ENCODE results near the gene SLC1A1.

Gene SLC1A1

GRCh38 chr9:4489919-4490704 lies at the start of gene SLC1A1:
Gene SLC1A1, plus strand, starts transcription at chr9:4490468. Its CDS starts 212 bp downstream, at chr9:4490680.
- no peak for DNase-seq (ENCODE audit: low read depth in 2 of 2)

- DNase-seq (ENCODE audit: low read depth in 2 of 2): no peak
Measured at GRCh38 chr9:4442806-4443205, 47.5 kb upstream of the SLC1A1 start.

- DNase-seq (ENCODE audit: low read depth in 2 of 2): no peak
Measured at GRCh38 chr9:4443439-4443838, 46.8 kb upstream of the SLC1A1 start.

- DNase-seq (ENCODE audit: low read depth in 2 of 2): no peak
Measured at GRCh38 chr9:4461437-4461836, 28.8 kb upstream of the SLC1A1 start.

GRCh38 chr9:4463824-4464223 lies 26.4 kb upstream of the SLC1A1 start:
- no peak for DNase-seq (ENCODE audit: low read depth in 2 of 2)

- no peak for DNase-seq (ENCODE audit: low read depth in 2 of 2)
Measured at GRCh38 chr9:4464911-4465513, 25.3 kb upstream of the SLC1A1 start.

- no peak for DNase-seq (ENCODE audit: low read depth in 2 of 2)
Measured at GRCh38 chr9:4465910-4466309, 24.4 kb upstream of the SLC1A1 start.

GRCh38 chr9:4475301-4475700 lies 15.0 kb upstream of the SLC1A1 start:
- no peak for DNase-seq (ENCODE audit: low read depth in 2 of 2)

GRCh38 chr9:4486176-4486575 lies 4.1 kb upstream of the SLC1A1 start:
- no peak for DNase-seq (ENCODE audit: low read depth in 2 of 2)

- DNase-seq (ENCODE audit: low read depth in 2 of 2): no peak
Measured at GRCh38 chr9:4489562-4489918, 728 bp upstream of the SLC1A1 start.

GRCh38 chr9:4490705-4491625 lies 697 bp downstream of the SLC1A1 start:
- no peak for DNase-seq (ENCODE audit: low read depth in 2 of 2)

- DNase-seq (ENCODE audit: low read depth in 2 of 2): no peak
Measured at GRCh38 chr9:4491626-4491975, 1.3 kb downstream of the SLC1A1 start.

GRCh38 chr9:4494332-4494731 lies 4.1 kb downstream of the SLC1A1 start:
- no peak for DNase-seq (ENCODE audit: low read depth in 2 of 2)

GRCh38 chr9:4494806-4495205 lies 4.5 kb downstream of the SLC1A1 start:
- DNase-seq (ENCODE audit: low read depth in 2 of 2): no peak

GRCh38 chr9:4495537-4495936 lies 5.3 kb downstream of the SLC1A1 start:
- DNase-seq (ENCODE audit: low read depth in 2 of 2): no peak

GRCh38 chr9:4496497-4496896 lies 6.2 kb downstream of the SLC1A1 start:
- DNase-seq (ENCODE audit: low read depth in 2 of 2): no peak

- no peak for DNase-seq (ENCODE audit: low read depth in 2 of 2)
Measured at GRCh38 chr9:4497395-4497794, 7.1 kb downstream of the SLC1A1 start.

- DNase-seq (ENCODE audit: low read depth in 2 of 2): no peak
Measured at GRCh38 chr9:4497855-4498254, 7.6 kb downstream of the SLC1A1 start.

GRCh38 chr9:4499917-4500316 lies 9.6 kb downstream of the SLC1A1 start:
- no peak for DNase-seq (ENCODE audit: low read depth in 2 of 2)

GRCh38 chr9:4501147-4501507 lies 10.9 kb downstream of the SLC1A1 start:
- DNase-seq (ENCODE audit: low read depth in 2 of 2): no peak

GRCh38 chr9:4502444-4502843 lies 12.2 kb downstream of the SLC1A1 start:
- no peak for DNase-seq (ENCODE audit: low read depth in 2 of 2)

GRCh38 chr9:4503103-4503502 lies 12.8 kb downstream of the SLC1A1 start:
- DNase-seq (ENCODE audit: low read depth in 2 of 2): no peak

GRCh38 chr9:4504250-4504649 lies 14.0 kb downstream of the SLC1A1 start:
- DNase-seq (ENCODE audit: low read depth in 2 of 2): no peak

All from activated CD8-positive, alpha-beta memory T cell treated with anti-CD3 and anti-CD28 coated beads for 4 hours (primary cell).